Breast epithelium (tissue), 4 donors: Measurements from ENCODE around the gene MID1IP1. TPM values are rescaled to one million over a fixed set of nuclear protein-coding genes. Genes with fewer than 3 reads are reported as not detected.
A peak's percentile ranks its signal among the peaks of the same experiment; 100 is the strongest.

Experiments
- DNase-seq, 2 donors: peaks; one replicate each; pipeline ENCODE4 v3.0.0-alpha.2; 2019; ENCODE audit warnings: low spot score in 2 of 2
- H3K27ac ChIP-seq, 2 donors: fragments of 200-600 bp; sonication (generic) in 1 of 2; one replicate each; pipeline ENCODE4 v1.5.1; 2016 to 2019; ENCODE audit warnings: mild to moderate bottlenecking in 1 of 2
- H3K27me3 ChIP-seq, 2 donors: fragments of 200-600 bp; sonication (generic) in 1 of 2; one replicate each; pipeline versions ENCODE4 v1.5.1 to v1.6.0; 2017 to 2019; ENCODE audit warnings: control low read depth in 1 of 2, mild to moderate bottlenecking in 1 of 2
- H3K36me3 ChIP-seq: fragments of 200-600 bp; one replicate; pipeline ENCODE4 v1.5.1; 2019
- H3K4me1 ChIP-seq, 2 donors: fragments of 200-600 bp; sonication (generic); one replicate each; pipeline ENCODE4 v1.5.1; 2016 to 2019; ENCODE audit warnings: control low read depth in 1 of 2
- H3K4me3 ChIP-seq, 3 donors: fragments of 200-600 bp; sonication (generic); 1 replicate in 2 of 3; 2 replicates in 1 of 3; pipeline ENCODE4 v1.5.1; 2016 to 2019; ENCODE audit warnings: mild to moderate bottlenecking in 3 of 3, moderate library complexity in 2 of 3
- H3K9me3 ChIP-seq, 2 donors: fragments of 200-600 bp; sonication (generic) in 1 of 2; one replicate each; pipeline ENCODE4 v1.5.1; 2016 to 2019; ENCODE audit warnings: control low read depth in 1 of 2
- CTCF ChIP-seq, 3 donors: fragments of 450-650 bp; IDR thresholded peaks; one replicate each; pipeline ENCODE4 v1.5.1; 2016 to 2017; ENCODE audit warnings: antibody characterized with exemption in 3 of 3, mild to moderate bottlenecking in 3 of 3, moderate library complexity in 3 of 3
- POLR2A ChIP-seq: fragments of 450-650 bp; IDR thresholded peaks from one replicate; pipeline ENCODE4 v1.6.1; 2016; ENCODE audit warnings: antibody characterized with exemption, mild to moderate bottlenecking, moderate library complexity
- POLR2AphosphoS5 ChIP-seq, 3 donors: sonication (generic); formaldehyde crosslinking; IDR thresholded peaks; one replicate each; pipeline ENCODE4 v1.6.1; 2017; ENCODE audit warnings: antibody characterized with exemption in 3 of 3
- intact Hi-C: fragments of 100-400 bp; cut with DNase I; formaldehyde crosslinking; loops from one replicate; pipeline ENCODE4 v1.15.1; 2023; ENCODE audit warnings: low total_unique reads
- total RNA-seq, 3 donors: library from RNA; depleted of rRNA; stranded (reverse); fragments of >200 nt; gene quantifications; one replicate each; pipeline ENCODE4 v1.1.0, GENCODE V29; 2016

MID1IP1 gene
- total RNA-seq, 3 donors from 2014 or later, result 21.7 to 103 (median 33.4) TPM

GRCh38 chrX:38816155-38816554, 14.9 kb downstream of the MID1IP1 start:
- H3K4me1 ChIP-seq, result no peaks in the 10 kb centered on the region
- intact Hi-C loops, result no loop called here

GRCh38 chrX:38817004-38817703, 15.9 kb downstream of the MID1IP1 start:
- peaks cover 0 to 36% of the 10 kb centered on the region in 2 donors for H3K27me3 ChIP-seq
- no peak overlapping the region for H3K4me3 ChIP-seq
- DNase-seq, result no peak
- intact Hi-C loops, result no loop called here
- no peaks in the 10 kb centered on the region for H3K36me3 ChIP-seq
- no peaks in the 10 kb centered on the region for H3K9me3 ChIP-seq
- H3K27ac ChIP-seq, result peak overlapping the region; percentile 19 to 41
- no peak for TF ChIP-seq POLR2AphosphoS5 (IDR thresholded peaks at IDR 0.05)
- no peak for TF ChIP-seq POLR2A
- TF ChIP-seq CTCF (IDR thresholded peaks at IDR 0.05), result no peak
- H3K4me1 ChIP-seq, result no peaks in the 10 kb centered on the region

More at GRCh38 chrX:38816155-38816554, 14.9 kb downstream of the MID1IP1 start:
- no peak overlapping the region for H3K27ac ChIP-seq
- H3K36me3 ChIP-seq, result no peaks in the 10 kb centered on the region
- DNase-seq, result no peak
- no peak overlapping the region for H3K4me3 ChIP-seq
- no peaks in the 10 kb centered on the region for H3K9me3 ChIP-seq
- peaks cover 0 to 34% of the 10 kb centered on the region in 2 donors for H3K27me3 ChIP-seq
- TF ChIP-seq POLR2AphosphoS5 (IDR thresholded peaks at IDR 0.05), result no peak
- TF ChIP-seq POLR2A, result no peak
- no peak for TF ChIP-seq CTCF (IDR thresholded peaks at IDR 0.05)

GRCh38 chrX:38819163-38819562, 17.9 kb downstream of the MID1IP1 start:
- Histone ChIP-seq H3K4me1 (no peaks in the 10 kb centered on the region), H3K9me3 (no peaks in the 10 kb centered on the region), H3K27ac (no peak overlapping the region), H3K36me3 (no peaks in the 10 kb centered on the region), H3K4me3 (no peak overlapping the region), H3K27me3 (peaks cover 0 to 36% of the 10 kb centered on the region in 2 donors)
- no peak for DNase-seq
- TF ChIP-seq POLR2AphosphoS5 (IDR thresholded peaks at IDR 0.05) (no peak), CTCF (IDR thresholded peaks at IDR 0.05) (no peak), POLR2A (no peak)
- intact Hi-C loops, result no loop called here

- Histone ChIP-seq H3K4me3 (no peak overlapping the region), H3K27me3 (peaks cover 0 to 36% of the 10 kb centered on the region in 2 donors), H3K9me3 (no peaks in the 10 kb centered on the region), H3K4me1 (no peaks in the 10 kb centered on the region), H3K36me3 (no peaks in the 10 kb centered on the region), H3K27ac (no peak overlapping the region)
- no peak for DNase-seq
- intact Hi-C loops, result no loop called here
- no peak for TF ChIP-seq POLR2A
- TF ChIP-seq POLR2AphosphoS5 (IDR thresholded peaks at IDR 0.05), result no peak
- no peak for TF ChIP-seq CTCF (IDR thresholded peaks at IDR 0.05)
Measured at GRCh38 chrX:38819709-38820108, 18.4 kb downstream of the MID1IP1 start.

- H3K36me3 ChIP-seq, result no peaks in the 10 kb centered on the region
- peaks cover 0 to 46% of the 10 kb centered on the region in 2 donors for H3K27me3 ChIP-seq
- no peak overlapping the region for H3K4me3 ChIP-seq
- H3K9me3 ChIP-seq, result no peaks in the 10 kb centered on the region
- intact Hi-C loops, result no loop called here
- no peak for TF ChIP-seq CTCF (IDR thresholded peaks at IDR 0.05)
- H3K4me1 ChIP-seq, result no peaks in the 10 kb centered on the region
- DNase-seq, result no peak
- no peak overlapping the region for H3K27ac ChIP-seq
Measured at GRCh38 chrX:38820751-38821150, 19.5 kb downstream of the MID1IP1 start.
